ENCODE data around the gene ZNF778.
A peak's percentile ranks its signal among the peaks of the same experiment; 100 is the strongest.
"Not testable (repeated sequence)": the region's sequence is repeated elsewhere in the genome, so short reads cannot be mapped to it uniquely, and the experiment has no call there.

ZNF778 gene

GRCh38 chr16:89257757-89258465 lies 40.4 kb downstream of the ZNF778 start (continued):
- TF ChIP-seq KLF17 (tag by site-specific recombination; IDR thresholded peaks at IDR 0.05) (no peak), ZNF621 (tag by site-specific recombination; IDR thresholded peaks at IDR 0.05) (no peak), ZNF529 (tag by site-specific recombination; IDR thresholded peaks at IDR 0.05; ENCODE audit: insufficient replicate concordance) (no peak), ZSCAN18 (tag by site-specific recombination; IDR thresholded peaks at IDR 0.05) (no peak), ZNF394 (tag by site-specific recombination; IDR thresholded peaks at IDR 0.05; ENCODE audit: borderline replicate concordance) (no peak), BCL11A (tag by site-specific recombination; IDR thresholded peaks at IDR 0.05; ENCODE audit: low read depth) (no peak), ZFP69B (tag by site-specific recombination; IDR thresholded peaks at IDR 0.05) (no peak), ZSCAN5A (tag by site-specific recombination; IDR thresholded peaks at IDR 0.05) (no peak), ZNF280D (tag by site-specific recombination; IDR thresholded peaks at IDR 0.05) (no peak)

GRCh38 chr16:89259901-89260300 lies 42.4 kb downstream of the ZNF778 start:
- H3K36me3 ChIP-seq (ENCODE audit: control insufficient read depth in 2 of 2, insufficient read depth in 1 of 2, low read length in 2 of 2); H3K4me3 ChIP-seq (ENCODE audit: low read depth, low read length); POLR2A ChIA-PET; H3K4me1 ChIP-seq (ENCODE audit: control insufficient read depth, insufficient read depth, low read length); H3K9me3 ChIP-seq (ENCODE audit: control insufficient read depth, insufficient read depth, low read depth, low read length); H3K27ac ChIP-seq (ENCODE audit: extremely low read depth, low read depth, low read length): not testable (repeated sequence)
- CTCF ChIA-PET: interaction anchor here (0.6 to 0.9 kb wide), 2 partner anchors 20 to 29 kb away, joined by 3 read pairs; no protein-coding TSS in a partner anchor

- no peak for TF ChIP-seq ZNF600 (tag by site-specific recombination; IDR thresholded peaks at IDR 0.05)
- no peak for TF ChIP-seq ZBTB48 (tag by site-specific recombination; IDR thresholded peaks at IDR 0.05)
- TF ChIP-seq PRDM10 (tag by site-specific recombination; IDR thresholded peaks at IDR 0.05): 0 out of 2 replicates have a peak, but pooled peaks have one; percentile 2
- TF ChIP-seq HOXD13 (CRISPR knock-in tag; IDR thresholded peaks at IDR 0.05; ENCODE audit: borderline replicate concordance): no peak
- no peak for TF ChIP-seq ZNF121 (tag by site-specific recombination; IDR thresholded peaks at IDR 0.05)
- no peak for TF ChIP-seq ZFP3 (tag by site-specific recombination; IDR thresholded peaks at IDR 0.05; ENCODE audit: low read depth)
- TF ChIP-seq ZNF843 (tag by site-specific recombination; IDR thresholded peaks at IDR 0.05): no peak
- TF ChIP-seq ZNF629 (tag by site-specific recombination; IDR thresholded peaks at IDR 0.05): no peak
- no peaks in the 10 kb centered on the region for H3K9me3 ChIP-seq (ENCODE audit: control insufficient read depth, insufficient read depth, low read depth, low read length)
- H3K36me3 ChIP-seq (ENCODE audit: control insufficient read depth in 2 of 2, insufficient read depth in 1 of 2, low read length in 2 of 2): peaks cover 0 to 21% of the 10 kb centered on the region in 2 experiments; a peak in 1 of 3 replicates
- H3K4me3 ChIP-seq (ENCODE audit: low read depth, low read length): no peak overlapping the region
- H3K27ac ChIP-seq (ENCODE audit: extremely low read depth, low read depth, low read length): no peak overlapping the region
- ChIA-PET POLR2A (no interaction called here), CTCF (interaction anchor here (0.6 to 1.2 kb wide), 3 partner anchors 181 to 624 kb away, joined by 3 to 6 read pairs (median 3); no protein-coding TSS in a partner anchor)
- H3K4me1 ChIP-seq (ENCODE audit: control insufficient read depth, insufficient read depth, low read length): no peaks in the 10 kb centered on the region
These were observed 44.4 kb downstream of the ZNF778 start for GRCh38 chr16:89261691-89262563.
